ENCODE measurements around the gene TNFAIP6. TPM values are rescaled to one million over a fixed set of nuclear protein-coding genes. Genes with fewer than 3 reads are reported as not detected.
"Not testable (repeated sequence)": the region's sequence is repeated elsewhere in the genome, so short reads cannot be mapped to it uniquely, and the experiment has no call there.

Gene TNFAIP6
- total RNA-seq, 1 experiment from 2014 or later: 5.3 TPM

DNA sequence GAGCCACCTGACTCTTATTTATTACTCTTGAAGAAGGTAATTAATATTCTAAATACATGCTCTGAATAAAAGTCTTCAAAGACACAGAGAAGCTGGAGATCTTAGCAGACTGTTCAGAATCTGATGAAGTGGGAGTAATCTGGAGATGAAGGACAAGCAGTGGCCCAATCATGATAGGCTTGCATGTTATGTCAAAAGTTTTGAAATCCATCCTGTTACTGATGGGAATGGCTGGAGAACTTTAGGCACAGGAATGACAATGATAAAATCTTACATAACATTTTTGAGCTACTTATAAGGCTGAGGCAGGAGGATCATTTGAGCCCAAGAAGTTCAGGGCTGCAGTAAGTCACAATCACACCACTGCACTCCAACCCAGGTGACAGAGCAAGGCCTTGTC lies 49.9 kb downstream of the TNFAIP6 start:
- in situ Hi-C loops (cut with HindIII; ENCODE audit: low pct_unique_long_range_greater_than_20kb, low sequenced_read_pairs): no loop called here
- no peak for DNase-seq (ENCODE audit: low read depth)

DNA sequence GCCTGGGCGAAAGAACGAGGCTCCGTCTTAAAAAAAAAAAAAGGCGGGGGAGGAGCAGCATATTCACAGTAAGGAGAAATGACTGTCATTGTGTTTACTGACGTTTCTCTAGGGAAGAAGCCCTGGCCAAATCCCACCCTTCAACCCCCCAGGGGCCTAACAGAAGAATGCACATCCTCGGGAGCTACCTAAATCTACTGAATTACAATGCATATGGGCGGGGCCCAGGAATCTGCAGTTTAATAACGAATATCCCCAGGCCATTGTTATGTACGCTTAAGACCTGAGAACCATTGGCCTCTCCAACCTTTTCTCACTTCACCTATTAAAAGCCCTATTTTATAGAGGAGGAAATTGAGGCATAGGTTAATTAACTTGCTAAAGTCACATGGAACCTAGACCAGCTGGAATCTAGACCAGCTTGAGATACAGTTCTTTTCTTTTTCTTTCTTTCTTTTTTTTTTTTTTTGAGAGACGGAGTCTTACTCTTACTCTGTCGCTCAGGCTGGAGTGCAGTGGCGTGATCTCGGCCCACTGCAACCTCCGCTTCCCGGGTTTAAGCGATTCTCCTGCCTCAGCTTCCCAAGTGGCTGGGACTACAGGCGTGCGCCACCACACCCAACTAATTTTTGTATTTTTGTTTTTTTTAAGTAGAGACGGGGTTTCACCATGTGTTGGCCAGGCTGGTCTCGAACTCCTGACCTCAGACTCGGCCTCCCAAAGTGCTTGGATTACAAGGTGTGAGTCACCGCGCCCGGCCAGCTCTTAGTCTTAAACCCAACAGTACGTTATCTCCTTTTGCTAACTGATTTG lies 51.6 kb downstream of the TNFAIP6 start:
- in situ Hi-C loops (cut with HindIII; ENCODE audit: low pct_unique_long_range_greater_than_20kb, low sequenced_read_pairs): no loop called here
- DNase-seq (ENCODE audit: low read depth): no peak

DNA sequence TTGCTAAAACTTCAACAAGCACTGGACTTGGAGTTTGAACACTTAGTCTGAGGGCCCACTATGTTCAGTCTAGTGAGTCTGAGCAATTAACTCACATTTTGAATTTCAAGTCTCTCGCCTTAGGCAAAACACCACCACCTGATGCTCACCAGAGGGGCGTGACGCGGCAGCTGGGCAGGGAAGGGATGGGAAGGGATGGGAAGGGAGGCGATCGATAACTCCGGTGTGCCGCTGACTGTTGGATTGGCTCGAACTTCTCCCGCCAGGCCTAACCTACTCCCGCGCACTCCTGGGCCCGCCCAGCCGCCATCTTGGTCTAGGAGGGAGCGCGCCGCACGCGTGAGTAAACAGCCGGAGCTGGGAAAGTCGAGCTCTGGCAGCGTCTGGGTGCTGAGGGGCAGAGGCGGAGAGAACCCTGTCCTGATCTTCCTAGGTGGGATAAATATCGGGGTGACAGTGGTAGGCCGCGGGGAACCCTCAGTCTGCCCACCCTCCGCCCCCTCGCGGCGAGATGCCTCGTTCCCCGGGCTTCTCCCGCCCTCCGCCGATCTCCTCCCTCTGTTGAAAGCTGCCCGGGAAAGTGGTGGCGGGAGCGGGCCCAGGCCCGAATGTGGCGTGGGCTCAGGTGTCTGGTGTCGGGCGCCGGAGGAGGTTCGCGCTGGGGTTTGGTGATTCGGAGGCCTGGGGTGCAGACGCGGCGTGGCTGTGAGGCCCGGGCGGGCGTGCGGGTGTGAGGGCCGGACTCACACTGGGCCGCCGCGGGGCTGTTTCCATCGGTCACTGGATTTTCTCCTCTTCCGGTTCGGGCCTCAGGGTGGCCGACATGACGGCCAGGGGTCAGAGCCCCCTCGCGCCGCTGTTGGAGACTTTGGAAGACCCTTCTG lies 52.5 kb downstream of the TNFAIP6 start, which contains the start of gene RIF1:
Gene RIF1 (plus strand): TSS at position 302 of the 884 bp plus-strand sequence. CDS start 522 bp downstream, at position 824.
- in situ Hi-C loops (cut with HindIII; ENCODE audit: low pct_unique_long_range_greater_than_20kb, low sequenced_read_pairs): no loop called here

DNA sequence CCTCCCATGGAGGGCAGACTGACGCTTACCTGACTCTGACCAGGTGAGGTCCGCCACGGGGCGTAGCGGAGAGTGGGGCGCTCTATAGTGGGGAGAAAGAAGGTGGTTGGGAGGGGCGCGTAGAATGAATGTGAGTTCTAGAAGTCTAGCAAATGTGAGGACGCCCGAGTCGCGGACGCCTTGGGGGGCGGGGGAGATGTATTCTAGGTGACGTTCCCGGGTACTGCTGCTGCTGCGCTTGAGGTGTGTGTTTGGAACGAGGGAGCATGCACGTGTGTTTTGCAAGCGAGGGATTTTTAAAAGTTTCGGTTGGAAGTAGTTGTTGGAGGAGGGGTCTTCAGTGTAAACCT lies 53.1 kb downstream of the TNFAIP6 start:
- no peak for DNase-seq (ENCODE audit: low read depth)
- in situ Hi-C loops (cut with HindIII; ENCODE audit: low pct_unique_long_range_greater_than_20kb, low sequenced_read_pairs): no loop called here

More for the DNA sequence above, 52.5 kb downstream of the TNFAIP6 start, which contains the start of gene RIF1:
- peak; percentile 95 for DNase-seq (ENCODE audit: low read depth)

DNA sequence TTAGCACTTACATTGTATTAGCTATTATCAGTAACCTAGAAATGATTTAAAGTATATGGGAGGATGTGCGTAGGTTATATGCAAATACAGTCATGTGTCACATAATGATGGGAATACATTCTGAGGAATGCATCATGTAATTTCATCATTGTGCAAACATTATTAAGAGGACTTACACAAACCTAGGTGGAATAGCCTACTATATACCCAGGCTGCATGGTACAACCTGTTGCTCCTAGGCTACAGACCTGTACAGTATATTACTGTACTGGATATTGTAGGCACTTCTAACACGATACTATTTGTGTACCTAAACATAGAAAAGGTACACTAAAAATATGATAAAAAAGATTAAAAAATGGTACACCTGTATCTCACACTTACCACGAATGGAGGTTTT lies 60.3 kb downstream of the TNFAIP6 start:
- in situ Hi-C loops (cut with HindIII; ENCODE audit: low pct_unique_long_range_greater_than_20kb, low sequenced_read_pairs): no loop called here

DNA sequence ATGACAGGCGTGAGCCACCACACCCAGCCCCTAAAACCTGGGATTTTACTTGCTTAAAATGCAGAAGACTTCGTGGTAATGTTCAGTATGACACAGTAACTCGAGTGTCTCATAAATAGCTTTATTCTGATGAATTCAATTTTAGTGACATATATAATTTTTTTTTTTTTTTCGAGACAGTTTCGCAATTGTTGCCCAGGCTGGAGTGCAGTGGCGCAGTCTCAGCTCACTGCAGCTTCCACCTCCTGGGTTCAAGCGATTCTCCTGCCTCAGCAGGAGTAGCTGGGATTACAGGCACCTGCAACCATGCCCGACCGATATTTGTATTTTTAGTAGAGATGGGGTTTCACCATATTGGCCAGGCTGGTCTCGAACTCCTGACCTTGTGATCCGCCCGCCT lies 64.3 kb downstream of the TNFAIP6 start:
- in situ Hi-C loops (cut with HindIII; ENCODE audit: low pct_unique_long_range_greater_than_20kb, low sequenced_read_pairs); DNase-seq (ENCODE audit: low read depth): not testable (repeated sequence)

More for the DNA sequence above, 60.3 kb downstream of the TNFAIP6 start:
- DNase-seq (ENCODE audit: low read depth): no peak

DNA sequence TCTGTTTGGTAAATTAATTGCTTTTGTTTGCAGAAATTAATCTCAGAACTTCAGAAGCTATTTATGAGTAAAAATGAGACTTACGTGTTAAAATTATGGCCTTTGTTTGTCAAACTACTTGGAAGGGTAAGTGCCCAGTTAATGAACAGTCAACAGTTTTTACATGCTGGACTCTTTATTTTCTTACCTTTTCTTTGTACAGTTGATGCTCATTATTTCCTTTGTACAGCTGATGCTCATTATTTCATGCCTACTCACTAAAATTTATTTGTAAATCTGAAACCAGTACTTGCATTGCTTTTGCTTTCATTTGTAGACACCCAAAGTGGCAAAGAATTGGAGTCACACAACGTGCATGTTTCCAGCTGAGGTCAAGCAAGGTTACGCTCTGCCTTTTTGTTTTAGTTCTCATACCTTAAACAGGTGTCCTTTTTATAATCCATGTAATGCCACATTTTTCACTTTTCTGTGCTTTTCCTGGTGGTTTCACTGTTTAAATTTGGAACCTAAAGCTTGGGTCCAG lies 65.6 kb downstream of the TNFAIP6 start:
- in situ Hi-C loops (cut with HindIII; ENCODE audit: low pct_unique_long_range_greater_than_20kb, low sequenced_read_pairs): no loop called here
- no peak for DNase-seq (ENCODE audit: low read depth)

DNA sequence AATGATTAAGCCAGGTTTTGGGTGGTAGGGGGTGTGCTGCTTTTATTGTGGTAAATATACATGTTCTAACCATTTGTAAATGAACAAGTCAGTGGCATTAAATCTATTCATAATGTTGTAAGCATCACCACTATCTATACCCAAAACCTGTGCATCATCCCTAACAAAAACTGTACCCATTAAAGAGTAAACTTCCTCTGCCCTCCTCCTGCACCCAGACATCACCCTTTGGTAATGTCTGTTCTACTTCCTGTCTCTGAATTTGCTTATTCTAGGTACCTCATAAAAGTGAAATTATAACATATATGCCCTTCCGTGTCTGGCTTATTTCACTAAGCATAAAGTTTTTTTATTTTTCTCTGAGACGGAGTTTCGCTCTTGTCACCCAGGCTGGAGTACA lies 66.4 kb downstream of the TNFAIP6 start:
- in situ Hi-C loops (cut with HindIII; ENCODE audit: low pct_unique_long_range_greater_than_20kb, low sequenced_read_pairs): no loop called here
- no peak for DNase-seq (ENCODE audit: low read depth)

Other genes with a start within 250 kb of the TNFAIP6 start
- 7.6 and 11.0 TPM in 2 replicates for gene RBM43, start 95.7 kb upstream of the TNFAIP6 start, total RNA-seq (2014; rRNA removed; shearing (Covaris generic); ENCODE audit: low replicate concordance)
- 10.8 and 23.6 TPM in 2 replicates for gene NMI, start 67.9 kb upstream of the TNFAIP6 start, total RNA-seq (2014; rRNA removed; shearing (Covaris generic); ENCODE audit: low replicate concordance)
- 13.5 and 18.9 TPM in 2 replicates for gene RIF1, start 52.3 kb downstream of the TNFAIP6 start, total RNA-seq (2014; rRNA removed; shearing (Covaris generic); ENCODE audit: low replicate concordance)